SK-N-SH (cell line): ENCODE results near the gene USO1. TPM values are rescaled to one million over a fixed set of nuclear protein-coding genes. Genes with fewer than 3 reads are reported as not detected.

Experiments
- CTCF ChIA-PET: fragments of 300-600, 350-600 bp; formaldehyde crosslinking; extraction: SDS; loops from one replicate; lab custom pipeline; 2021; lab: Yijun Ruan, JAX
- POLR2A ChIA-PET: fragments of 350-600 bp; sonication (Branson Sonifier 250); formaldehyde crosslinking; extraction: SDS; loops from one replicate; lab custom pipeline; 2020; ENCODE audit warnings: antibody characterized with exemption, inconsistent platforms; lab: Yijun Ruan, JAX
- DNase-seq: peaks from one replicate; pipeline ENCODE4 v3.0.0; 2012
- H2AFZ ChIP-seq: fragments of 200-600 bp; sonication (generic); 2 replicates; pipeline ENCODE4 v1.8.1; 2016; ENCODE audit warnings: antibody characterized with exemption, mild to moderate bottlenecking, low read depth
- H3F3A ChIP-seq: fragments of 200-600 bp; sonication (generic); replicated peaks from 2 replicates; pipeline ENCODE3; 2016; ENCODE audit warnings: antibody characterized with exemption, mild to moderate bottlenecking; ENCODE audit not compliant: insufficient read depth
- H3K27ac ChIP-seq, 2 experiments: fragments of 200-500 bp in 1 of 2; fragments of 200-600 bp in 1 of 2; sonication (Bioruptor generic) in 1 of 2; sonication (generic), shearing (Covaris generic) in 1 of 2; 2 replicates each; pipeline versions ENCODE4 v1.5.1 to v1.6.1; 2014 to 2016; ENCODE audit warnings: low read depth in 2 of 2, inconsistent platforms in 1 of 2, low read length in 1 of 2, mild to moderate bottlenecking in 1 of 2, mixed read lengths in 1 of 2
- H3K27me3 ChIP-seq: fragments of 200-600 bp; sonication (generic), shearing (Covaris generic); 2 replicates; pipeline ENCODE4 v1.6.1; 2016; ENCODE audit warnings: mixed run types; ENCODE audit not compliant: insufficient read depth
- H3K36me3 ChIP-seq, 2 experiments: fragments of 200-500 bp in 1 of 2; fragments of 200-600 bp in 1 of 2; sonication (Bioruptor generic) in 1 of 2; sonication (generic) in 1 of 2; replicated peaks in 1 of 2; 2 replicates each; pipeline versions ENCODE3 to v1.5.1; 2014 to 2016; ENCODE audit warnings: low read length in 1 of 2, mild to moderate bottlenecking in 1 of 2; ENCODE audit not compliant: insufficient read depth in 2 of 2, control insufficient read depth in 1 of 2
- H3K4me1 ChIP-seq, 2 experiments: fragments of 200-500 bp in 1 of 2; fragments of 200-600 bp in 1 of 2; sonication (Bioruptor generic) in 1 of 2; sonication (generic), shearing (Covaris generic) in 1 of 2; 2 replicates each; pipeline versions ENCODE4 v1.5.1 to v1.6.1; 2014 to 2016; ENCODE audit warnings: low read depth in 1 of 2, low read length in 1 of 2, mixed run types in 1 of 2; ENCODE audit not compliant: insufficient read depth in 2 of 2, control insufficient read depth in 1 of 2
- H3K4me2 ChIP-seq: fragments of 200-600 bp; sonication (generic), shearing (Covaris generic); 2 replicates; pipeline ENCODE4 v1.6.1; 2017; ENCODE audit warnings: mixed run types
- H3K4me3 ChIP-seq, 2 experiments: fragments of 200-500 bp in 1 of 2; fragments of 200-600 bp in 1 of 2; sonication (Bioruptor generic) in 1 of 2; sonication (generic), shearing (Covaris generic) in 1 of 2; 2 replicates each; pipeline versions ENCODE4 v1.5.1 to v1.8.1; 2014 to 2016; ENCODE audit warnings: low read depth in 2 of 2, inconsistent platforms in 1 of 2, low read length in 1 of 2, mild to moderate bottlenecking in 1 of 2, mixed read lengths in 1 of 2, moderate library complexity in 1 of 2
- H3K79me2 ChIP-seq: fragments of 200-600 bp; sonication (generic); 2 replicates; pipeline ENCODE4 v1.8.1; 2017; ENCODE audit warnings: mild to moderate bottlenecking; ENCODE audit not compliant: insufficient read depth
- H3K9ac ChIP-seq: fragments of 200-600 bp; sonication (generic); 2 replicates; pipeline ENCODE4 v1.6.1; 2017; ENCODE audit warnings: mixed run types
- H3K9me2 ChIP-seq: fragments of 200-600 bp; sonication (generic); 2 replicates; pipeline ENCODE4 v1.6.1; 2017; ENCODE audit warnings: mixed run types
- H3K9me3 ChIP-seq: fragments of 200-600 bp; sonication (generic); 2 replicates; pipeline ENCODE4 v1.6.1; 2017; ENCODE audit warnings: mixed run types, mild to moderate bottlenecking, moderate library complexity
- H4K20me1 ChIP-seq: fragments of 200-600 bp; sonication (generic); 2 replicates; pipeline ENCODE4 v1.6.1; 2017; ENCODE audit warnings: mild to moderate bottlenecking, mixed run types; ENCODE audit not compliant: insufficient read depth
- EP300 ChIP-seq, 2 experiments: IDR thresholded peaks; 2 replicates each; pipeline versions ENCODE4 v1.4.0 to v1.6.1; 2012; ENCODE audit warnings: borderline replicate concordance in 1 of 2, low read depth in 1 of 2, low read length in 1 of 2
- EZH2phosphoT487 ChIP-seq: fragments of 200-600 bp; sonication (generic); IDR thresholded peaks from 2 replicates; pipeline ENCODE4 v1.6.1; 2017; ENCODE audit warnings: low read depth, mixed run types, mild to moderate bottlenecking, antibody characterized with exemption, moderate library complexity, borderline replicate concordance
- FOSL2 ChIP-seq: IDR thresholded peaks from 2 replicates; pipeline ENCODE4 v1.4.0; 2012; ENCODE audit warnings: low read depth, mild to moderate bottlenecking, moderate library complexity, borderline replicate concordance
- FOXJ3 ChIP-seq: sonication (generic); formaldehyde crosslinking; IDR thresholded peaks from 2 replicates; pipeline ENCODE4 v1.5.1; 2020; ENCODE audit warnings: mild to moderate bottlenecking, missing genetic modification reagents
- JUND ChIP-seq: IDR thresholded peaks from 2 replicates; pipeline ENCODE4 v1.4.0; 2012
- MEF2A ChIP-seq: IDR thresholded peaks from 2 replicates; pipeline ENCODE4 v1.4.0; 2012; ENCODE audit warnings: low read depth, borderline replicate concordance
- NFIC ChIP-seq: IDR thresholded peaks from 2 replicates; pipeline ENCODE4 v1.4.0; 2012; ENCODE audit warnings: borderline replicate concordance
- POLR2AphosphoS5 ChIP-seq: IDR thresholded peaks from 2 replicates; pipeline ENCODE4 v1.6.1; 2012; ENCODE audit warnings: low read depth, low read length
- RFX5 ChIP-seq: IDR thresholded peaks from 2 replicates; pipeline ENCODE4 v1.6.1; 2012; ENCODE audit warnings: mild to moderate bottlenecking, improper control_type of control experiment, low read length
- RXRA ChIP-seq: IDR thresholded peaks from 2 replicates; pipeline ENCODE4 v1.4.0; 2012; ENCODE audit warnings: low read depth, mild to moderate bottlenecking, borderline replicate concordance
- SIN3A ChIP-seq: IDR thresholded peaks from 2 replicates; pipeline ENCODE4 v1.6.1; 2012; ENCODE audit warnings: low read depth, mild to moderate bottlenecking, low read length, moderate library complexity, borderline replicate concordance
- ZBTB33 ChIP-seq: IDR thresholded peaks from 2 replicates; pipeline ENCODE4 v1.4.0; 2012; ENCODE audit warnings: low read depth, borderline replicate concordance
- WGBS: methylation state at CpG from one replicate; pipeline ENCODE4 v1.1.6; 2017; ENCODE audit warnings: low lambda C conversion rate; 5-methylcytosine and 5-hydroxymethylcytosine counted together
- polyA plus RNA-seq, 3 experiments: library from polyadenylated mRNA; depleted of rRNA; stranded (reverse); fragments of >200 nt; gene quantifications; 2 replicates each; pipeline ENCODE4 v1.2.3, GENCODE V29; 2012
- TF ChIP-seq, protein P1 (sequence below): fragments of 150-350 bp; IDR thresholded peaks from 2 replicates; pipeline ENCODE4 v1.6.1; 2016; ENCODE audit warnings: mild to moderate bottlenecking, low read depth, low read length
- TF ChIP-seq, protein P2 (sequence below): fragments of 150-350 bp; IDR thresholded peaks from 2 replicates; pipeline ENCODE4 v1.6.1; 2017; ENCODE audit warnings: antibody characterized with exemption, low read length, low read depth, borderline replicate concordance
- TF ChIP-seq, protein P3 (sequence below): fragments of 200-600 bp; sonication (generic); IDR thresholded peaks from 2 replicates; pipeline ENCODE4 v1.6.1; 2017; ENCODE audit warnings: antibody characterized with exemption, mild to moderate bottlenecking, moderate library complexity

USO1 gene
- polyA plus RNA-seq, 1 of the 3 experiments (the other 2 are of a cell fraction): 25.6 TPM

GRCh38 chr4:75834095-75834771 lies 109.9 kb downstream of the USO1 start:
- ChIA-PET CTCF (interaction anchor here (0.6 to 1.8 kb wide), 4 partner anchors 11 to 61 kb away, joined by 3 to 9 read pairs (median 3); no protein-coding TSS in a partner anchor), POLR2A (no interaction called here)
- WGBS: 54% methylated on average over 1 of the region's 1 CpG
- Histone ChIP-seq H3K4me1 (no peaks in the 10 kb centered on the region), H3K4me3 (no peak overlapping the region), H2AFZ (no peak overlapping the region), H3K36me3 (no peaks in the 10 kb centered on the region), H3K9me2 (no peaks in the 10 kb centered on the region), H3K79me2 (no peaks in the 10 kb centered on the region), H3F3A (no peaks in the 10 kb centered on the region), H3K27ac (no peak overlapping the region), H3K9me3 (no peaks in the 10 kb centered on the region), H3K4me2 (no peak overlapping the region), H3K9ac (no peak overlapping the region), H4K20me1 (no peaks in the 10 kb centered on the region), H3K27me3 (no peaks in the 10 kb centered on the region)
- no peak for DNase-seq
- TF ChIP-seq JUND: no peak
- no peak for TF ChIP-seq RFX5
- TF ChIP-seq RXRA: no peak
- TF ChIP-seq FOXJ3 (CRISPR knock-in tag): no peak
- no peak for TF ChIP-seq NFIC
- TF ChIP-seq, protein P1, sequence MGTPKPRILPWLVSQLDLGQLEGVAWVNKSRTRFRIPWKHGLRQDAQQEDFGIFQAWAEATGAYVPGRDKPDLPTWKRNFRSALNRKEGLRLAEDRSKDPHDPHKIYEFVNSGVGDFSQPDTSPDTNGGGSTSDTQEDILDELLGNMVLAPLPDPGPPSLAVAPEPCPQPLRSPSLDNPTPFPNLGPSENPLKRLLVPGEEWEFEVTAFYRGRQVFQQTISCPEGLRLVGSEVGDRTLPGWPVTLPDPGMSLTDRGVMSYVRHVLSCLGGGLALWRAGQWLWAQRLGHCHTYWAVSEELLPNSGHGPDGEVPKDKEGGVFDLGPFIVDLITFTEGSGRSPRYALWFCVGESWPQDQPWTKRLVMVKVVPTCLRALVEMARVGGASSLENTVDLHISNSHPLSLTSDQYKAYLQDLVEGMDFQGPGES: no peak
- TF ChIP-seq, protein P2, sequence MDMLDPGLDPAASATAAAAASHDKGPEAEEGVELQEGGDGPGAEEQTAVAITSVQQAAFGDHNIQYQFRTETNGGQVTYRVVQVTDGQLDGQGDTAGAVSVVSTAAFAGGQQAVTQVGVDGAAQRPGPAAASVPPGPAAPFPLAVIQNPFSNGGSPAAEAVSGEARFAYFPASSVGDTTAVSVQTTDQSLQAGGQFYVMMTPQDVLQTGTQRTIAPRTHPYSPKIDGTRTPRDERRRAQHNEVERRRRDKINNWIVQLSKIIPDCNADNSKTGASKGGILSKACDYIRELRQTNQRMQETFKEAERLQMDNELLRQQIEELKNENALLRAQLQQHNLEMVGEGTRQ: no peak
- no peak for TF ChIP-seq SIN3A
- no peak for TF ChIP-seq POLR2AphosphoS5
- TF ChIP-seq EZH2phosphoT487: no peak
- no peak for TF ChIP-seq FOSL2
- TF ChIP-seq, protein P3, sequence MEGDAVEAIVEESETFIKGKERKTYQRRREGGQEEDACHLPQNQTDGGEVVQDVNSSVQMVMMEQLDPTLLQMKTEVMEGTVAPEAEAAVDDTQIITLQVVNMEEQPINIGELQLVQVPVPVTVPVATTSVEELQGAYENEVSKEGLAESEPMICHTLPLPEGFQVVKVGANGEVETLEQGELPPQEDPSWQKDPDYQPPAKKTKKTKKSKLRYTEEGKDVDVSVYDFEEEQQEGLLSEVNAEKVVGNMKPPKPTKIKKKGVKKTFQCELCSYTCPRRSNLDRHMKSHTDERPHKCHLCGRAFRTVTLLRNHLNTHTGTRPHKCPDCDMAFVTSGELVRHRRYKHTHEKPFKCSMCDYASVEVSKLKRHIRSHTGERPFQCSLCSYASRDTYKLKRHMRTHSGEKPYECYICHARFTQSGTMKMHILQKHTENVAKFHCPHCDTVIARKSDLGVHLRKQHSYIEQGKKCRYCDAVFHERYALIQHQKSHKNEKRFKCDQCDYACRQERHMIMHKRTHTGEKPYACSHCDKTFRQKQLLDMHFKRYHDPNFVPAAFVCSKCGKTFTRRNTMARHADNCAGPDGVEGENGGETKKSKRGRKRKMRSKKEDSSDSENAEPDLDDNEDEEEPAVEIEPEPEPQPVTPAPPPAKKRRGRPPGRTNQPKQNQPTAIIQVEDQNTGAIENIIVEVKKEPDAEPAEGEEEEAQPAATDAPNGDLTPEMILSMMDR: no peak

GRCh38 chr4:75834772-75835154 lies 110.4 kb downstream of the USO1 start:
- Histone ChIP-seq H3K9ac (no peak overlapping the region), H3K36me3 (no peaks in the 10 kb centered on the region), H3K27me3 (no peaks in the 10 kb centered on the region), H3K27ac (no peak overlapping the region), H3F3A (no peaks in the 10 kb centered on the region), H3K9me2 (no peaks in the 10 kb centered on the region), H3K9me3 (no peaks in the 10 kb centered on the region), H3K4me1 (no peaks in the 10 kb centered on the region), H3K4me3 (no peak overlapping the region), H4K20me1 (no peaks in the 10 kb centered on the region), H3K79me2 (no peaks in the 10 kb centered on the region), H2AFZ (no peak overlapping the region), H3K4me2 (no peak overlapping the region)
- POLR2A ChIA-PET: no interaction called here
- CTCF ChIA-PET: interaction anchor here (0.8 to 1.8 kb wide), 3 partner anchors 10 to 16 kb away, joined by 3 to 9 read pairs (median 3); no protein-coding TSS in a partner anchor
- WGBS: 84% methylated on average over 2 of the region's 2 CpGs
- DNase-seq: no peak
- TF ChIP-seq EP300 (IDR thresholded peaks at IDR 0.05; ENCODE audit: borderline replicate concordance in 1 of 2, low read depth in 1 of 2, low read length in 1 of 2) (no peak), MEF2A (no peak), ZBTB33 (no peak)
